K562 (cell line): ENCODE data around the gene DHX35. TPM values are rescaled to one million over a fixed set of nuclear protein-coding genes. Genes with fewer than 3 reads are reported as not detected.
A peak's percentile ranks its signal among the peaks of the same experiment; 100 is the strongest.

ENCODE experiments used
- BCL6 ChIP-seq: fragments of 250-450 bp; sonication (Bioruptor Pico); IDR thresholded peaks from 2 replicates; pipeline ENCODE4 v1.4.0; 2020
- BRD9 ChIP-seq: fragments of 450-650 bp; IDR thresholded peaks from 2 replicates; pipeline ENCODE4 v1.6.1; 2018; ENCODE audit warnings: low read depth; ENCODE audit not compliant: partially characterized antibody
- CBX8 ChIP-seq: fragments of 200-600 bp; sonication (generic); IDR thresholded peaks from 2 replicates; pipeline ENCODE4 v1.6.1; 2012; ENCODE audit warnings: borderline replicate concordance, mixed run types, low read depth, mild to moderate bottlenecking, moderate library complexity, mixed read lengths, low read length, control low read depth, inconsistent platforms; ENCODE audit not compliant: poor library complexity, severe bottlenecking; ENCODE audit errors: extremely low read depth
- DIDO1 ChIP-seq: fragments of 450-650 bp; IDR thresholded peaks from 2 replicates; pipeline ENCODE4 v1.6.1; 2016; ENCODE audit warnings: low read depth, missing biosample characterization, missing genetic modification characterization
- EZH2 ChIP-seq: IDR thresholded peaks from 2 replicates; pipeline ENCODE4 v1.6.1; 2012; ENCODE audit warnings: low read depth, mild to moderate bottlenecking, inconsistent platforms, low read length, borderline replicate concordance
- PRPF4 ChIP-seq: fragments of 200-400 bp; formaldehyde crosslinking; IDR thresholded peaks from one replicate; pipeline ENCODE4 v1.6.1; 2017; ENCODE audit warnings: low read length, low read depth, mild to moderate bottlenecking; ENCODE audit not compliant: insufficient read depth, poor library complexity, severe bottlenecking
- RNF219 ChIP-seq: fragments of 250-450 bp; sonication (Bioruptor Pico); IDR thresholded peaks from 2 replicates; pipeline ENCODE4 v1.5.0; 2022; ENCODE audit warnings: mild to moderate bottlenecking
- SMAD3 ChIP-seq: fragments of 450-650 bp; formaldehyde crosslinking; conservative IDR thresholded peaks from 2 replicates; pipeline ENCODE4 v1.4.0; 2020; ENCODE audit warnings: mild to moderate bottlenecking
- SMARCA5 ChIP-seq: fragments of 450-650 bp; IDR thresholded peaks from 2 replicates; pipeline ENCODE4 v1.6.1; 2016
- SUPT5H ChIP-seq: fragments of 450-650 bp; IDR thresholded peaks from 2 replicates; pipeline ENCODE4 v1.6.1; 2016
- THRA ChIP-seq: fragments of 450-650 bp; IDR thresholded peaks from 2 replicates; pipeline ENCODE4 v1.6.1; 2017; ENCODE audit warnings: mild to moderate bottlenecking, moderate library complexity
- TRIM24 ChIP-seq, 2 experiments: fragments of 450-650 bp; IDR thresholded peaks; 2 replicates each; pipeline ENCODE4 v1.6.1; 2016
- ZFX ChIP-seq: sonication (generic); formaldehyde crosslinking; IDR thresholded peaks from 2 replicates; pipeline ENCODE4 v1.8.0; 2022; ENCODE audit warnings: mild to moderate bottlenecking, missing genetic modification reagents, moderate library complexity
- ZNF24 ChIP-seq: fragments of 450-650 bp; IDR thresholded peaks from 2 replicates; pipeline ENCODE4 v1.6.1; 2016
- ZNF507 ChIP-seq: conservative IDR thresholded peaks from 2 replicates; pipeline ENCODE4 v1.6.1; 2017; ENCODE audit warnings: missing genetic modification characterization, missing compliant biosample characterization
- ZNF583 ChIP-seq: fragments of 250-450 bp; sonication (Bioruptor Pico); IDR thresholded peaks from 2 replicates; pipeline ENCODE4 v1.4.0; 2020
- ZNF584 ChIP-seq: fragments of 200-800 bp; sonication (Bioruptor generic); IDR thresholded peaks from 2 replicates; pipeline ENCODE4 v1.6.1; 2016; ENCODE audit warnings: low read depth, mild to moderate bottlenecking, missing genetic modification characterization, missing compliant biosample characterization
- ZSCAN32 ChIP-seq: fragments of 450-650 bp; formaldehyde crosslinking; IDR thresholded peaks from 2 replicates; pipeline ENCODE4 v1.4.0; 2020; ENCODE audit warnings: mild to moderate bottlenecking, moderate library complexity
- polyA plus RNA-seq, 8 experiments: library from polyadenylated mRNA; depleted of rRNA in 4 of 8; stranded (reverse) in 5 of 8; unstranded in 3 of 8; fragments of >200 nt; fragmentation: Nextera tagmentation in 2 of 8; fragmentation: Illumina TruSeq in 1 of 8; extraction: Ambion mirVana in 2 of 8; extraction: Trizol in 1 of 8; gene quantifications; 2 replicates each; pipeline versions ENCODE4 v1.2.1 to v1.2.3, GENCODE V29; 2011 to 2014; ENCODE audit warnings: inconsistent platforms in 1 of 8, missing spikeins in 1 of 8
- total RNA-seq, 7 experiments: library from RNA; depleted of rRNA in 6 of 7; stranded (reverse); fragments of >200 nt in 6 of 7; fragmentation: Illumina TruSeq in 2 of 7; extraction: Trizol in 2 of 7; gene quantifications; 2 replicates each; pipeline versions ENCODE4 v1.2.1 to v1.2.3, GENCODE V29; 2011 to 2021; ENCODE audit warnings: low replicate concordance in 1 of 7
- TF ChIP-seq, protein P1 (sequence below): fragments of 250-450 bp; sonication (Bioruptor Pico); IDR thresholded peaks from 2 replicates; pipeline ENCODE4 v1.4.0; 2020; ENCODE audit warnings: mild to moderate bottlenecking, moderate library complexity
- TF ChIP-seq, protein P2 (sequence below): sonication (generic); formaldehyde crosslinking; IDR thresholded peaks from 2 replicates; pipeline ENCODE4 v1.8.0; 2022; ENCODE audit warnings: mild to moderate bottlenecking, missing genetic modification reagents
- TF ChIP-seq, protein P3 (sequence below), 2 experiments: IDR thresholded peaks; 2 replicates each; pipeline ENCODE4 v1.6.1; 2012; ENCODE audit warnings: improper control_type of control experiment in 2 of 2, low read depth in 2 of 2, low read length in 2 of 2, borderline replicate concordance in 1 of 2

The DHX35 gene
- total and polyA plus RNA-seq, 9 of the 15 experiments (the other 6 are each of a cell fraction or from before 2014, with no cell fraction given) = 6.5 to 25.6 (median 16.9) TPM

GRCh38 chr20:38947931-38948362 is 14.2 kb upstream of the DHX35 start (continued):
- no peak for TF ChIP-seq THRA
- TF ChIP-seq, protein P1, sequence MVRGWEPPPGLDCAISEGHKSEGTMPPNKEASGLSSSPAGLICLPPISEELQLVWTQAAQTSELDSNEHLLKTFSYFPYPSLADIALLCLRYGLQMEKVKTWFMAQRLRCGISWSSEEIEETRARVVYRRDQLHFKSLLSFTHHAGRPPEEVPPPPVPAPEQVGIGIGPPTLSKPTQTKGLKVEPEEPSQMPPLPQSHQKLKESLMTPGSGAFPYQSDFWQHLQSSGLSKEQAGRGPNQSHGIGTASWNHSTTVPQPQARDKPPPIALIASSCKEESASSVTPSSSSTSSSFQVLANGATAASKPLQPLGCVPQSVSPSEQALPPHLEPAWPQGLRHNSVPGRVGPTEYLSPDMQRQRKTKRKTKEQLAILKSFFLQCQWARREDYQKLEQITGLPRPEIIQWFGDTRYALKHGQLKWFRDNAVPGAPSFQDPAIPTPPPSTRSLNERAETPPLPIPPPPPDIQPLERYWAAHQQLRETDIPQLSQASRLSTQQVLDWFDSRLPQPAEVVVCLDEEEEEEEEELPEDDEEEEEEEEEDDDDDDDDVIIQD (CRISPR knock-in tag) = no peak
- TF ChIP-seq TRIM24 (IDR thresholded peaks at IDR 0.05) = peak; percentile 99
- no peak for TF ChIP-seq BCL6 (CRISPR knock-in tag)
- TF ChIP-seq ZNF583 (CRISPR knock-in tag) = no peak
- TF ChIP-seq ZSCAN32 (CRISPR knock-in tag) = no peak
- TF ChIP-seq, protein P2, sequence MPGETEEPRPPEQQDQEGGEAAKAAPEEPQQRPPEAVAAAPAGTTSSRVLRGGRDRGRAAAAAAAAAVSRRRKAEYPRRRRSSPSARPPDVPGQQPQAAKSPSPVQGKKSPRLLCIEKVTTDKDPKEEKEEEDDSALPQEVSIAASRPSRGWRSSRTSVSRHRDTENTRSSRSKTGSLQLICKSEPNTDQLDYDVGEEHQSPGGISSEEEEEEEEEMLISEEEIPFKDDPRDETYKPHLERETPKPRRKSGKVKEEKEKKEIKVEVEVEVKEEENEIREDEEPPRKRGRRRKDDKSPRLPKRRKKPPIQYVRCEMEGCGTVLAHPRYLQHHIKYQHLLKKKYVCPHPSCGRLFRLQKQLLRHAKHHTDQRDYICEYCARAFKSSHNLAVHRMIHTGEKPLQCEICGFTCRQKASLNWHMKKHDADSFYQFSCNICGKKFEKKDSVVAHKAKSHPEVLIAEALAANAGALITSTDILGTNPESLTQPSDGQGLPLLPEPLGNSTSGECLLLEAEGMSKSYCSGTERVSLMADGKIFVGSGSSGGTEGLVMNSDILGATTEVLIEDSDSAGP = no peak
- TF ChIP-seq DIDO1 (tag) = no peak
- TF ChIP-seq CBX8 = no peak
- TF ChIP-seq, protein P3, sequence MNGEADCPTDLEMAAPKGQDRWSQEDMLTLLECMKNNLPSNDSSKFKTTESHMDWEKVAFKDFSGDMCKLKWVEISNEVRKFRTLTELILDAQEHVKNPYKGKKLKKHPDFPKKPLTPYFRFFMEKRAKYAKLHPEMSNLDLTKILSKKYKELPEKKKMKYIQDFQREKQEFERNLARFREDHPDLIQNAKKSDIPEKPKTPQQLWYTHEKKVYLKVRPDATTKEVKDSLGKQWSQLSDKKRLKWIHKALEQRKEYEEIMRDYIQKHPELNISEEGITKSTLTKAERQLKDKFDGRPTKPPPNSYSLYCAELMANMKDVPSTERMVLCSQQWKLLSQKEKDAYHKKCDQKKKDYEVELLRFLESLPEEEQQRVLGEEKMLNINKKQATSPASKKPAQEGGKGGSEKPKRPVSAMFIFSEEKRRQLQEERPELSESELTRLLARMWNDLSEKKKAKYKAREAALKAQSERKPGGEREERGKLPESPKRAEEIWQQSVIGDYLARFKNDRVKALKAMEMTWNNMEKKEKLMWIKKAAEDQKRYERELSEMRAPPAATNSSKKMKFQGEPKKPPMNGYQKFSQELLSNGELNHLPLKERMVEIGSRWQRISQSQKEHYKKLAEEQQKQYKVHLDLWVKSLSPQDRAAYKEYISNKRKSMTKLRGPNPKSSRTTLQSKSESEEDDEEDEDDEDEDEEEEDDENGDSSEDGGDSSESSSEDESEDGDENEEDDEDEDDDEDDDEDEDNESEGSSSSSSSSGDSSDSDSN (IDR thresholded peaks at IDR 0.05; ENCODE audit: borderline replicate concordance in 1 of 2, low read depth in 2 of 2, low read length in 2 of 2) = no peak
- no peak for TF ChIP-seq BRD9
- TF ChIP-seq EZH2 = peak; percentile 95; the same call in 1 of the 2 replicates
- peak; percentile 49; the same call in 1 of the 2 replicates for TF ChIP-seq ZFX (CRISPR knock-in tag)
- TF ChIP-seq SMAD3 (CRISPR knock-in tag) = peak; percentile 57; the same call in 1 of the 2 replicates
- no peak for TF ChIP-seq SMARCA5
- peak; percentile 87 for TF ChIP-seq ZNF584 (CRISPR knock-in tag)
- TF ChIP-seq ZNF24 = peak; percentile 39; the same call in 1 of the 2 replicates
- TF ChIP-seq RNF219 (CRISPR knock-in tag) = no peak
- no peak for TF ChIP-seq SUPT5H
- no peak for TF ChIP-seq ZNF507
- TF ChIP-seq PRPF4 = no peak
